NCI-H345 (cell line): ENCODE measurements around the gene PRR33.
"Not testable (repeated sequence)": the region's sequence is repeated elsewhere in the genome, so short reads cannot be mapped to it uniquely, and the experiment has no call there.

Experiments used
- DNase-seq: peaks from one replicate; lab custom pipeline; 2025; lab: John Stamatoyannopoulos, UW

PRR33 gene

GRCh38 chr11:1891831-1892115 is at the start of gene PRR33:
TSS of gene PRR33 (minus strand) at chr11:1891895. CDS start at chr11:1890584, 1,311 bp downstream.
- no peak for DNase-seq

- not testable (repeated sequence) for DNase-seq
Measured at GRCh38 chr11:1939788-1940187, 48.1 kb upstream of the PRR33 start.

GRCh38 chr11:1939006-1939625 is 47.4 kb upstream of the PRR33 start:
- DNase-seq, result no peak

- DNase-seq, result no peak
Measured at GRCh38 chr11:1938343-1939005, 46.8 kb upstream of the PRR33 start.

GRCh38 chr11:1937616-1938342 is 46.1 kb upstream of the PRR33 start:
- no peak for DNase-seq

GRCh38 chr11:1936781-1937615 is 45.3 kb upstream of the PRR33 start:
- DNase-seq, result no peak

GRCh38 chr11:1936072-1936780 is 44.5 kb upstream of the PRR33 start:
- no peak for DNase-seq

- no peak for DNase-seq
Measured at GRCh38 chr11:1935156-1936071, 43.7 kb upstream of the PRR33 start.

- no peak for DNase-seq
Measured at GRCh38 chr11:1934335-1935155, 42.9 kb upstream of the PRR33 start.

GRCh38 chr11:1933416-1934334 is 42.0 kb upstream of the PRR33 start:
- DNase-seq, result no peak

GRCh38 chr11:1932681-1933080 is 41.0 kb upstream of the PRR33 start:
- no peak for DNase-seq

GRCh38 chr11:1932105-1932480 is 40.4 kb upstream of the PRR33 start:
- no peak for DNase-seq

- no peak for DNase-seq
Measured at GRCh38 chr11:1931341-1932104, 39.8 kb upstream of the PRR33 start.

- no peak for DNase-seq
Measured at GRCh38 chr11:1930462-1930830, 38.8 kb upstream of the PRR33 start.

- DNase-seq, result no peak
Measured at GRCh38 chr11:1929621-1930461, 38.1 kb upstream of the PRR33 start.

GRCh38 chr11:1928891-1929541 is 37.3 kb upstream of the PRR33 start:
- DNase-seq, result no peak

GRCh38 chr11:1928470-1928890 is 36.8 kb upstream of the PRR33 start:
- DNase-seq, result no peak
